Central memory CD4-positive, alpha-beta T cell (primary cell): ENCODE data around the gene KRT38.
"Not testable (repeated sequence)": the region's sequence is repeated elsewhere in the genome, so short reads cannot be mapped to it uniquely, and the experiment has no call there.

Source experiments
- DNase-seq: peaks from one replicate; pipeline ENCODE4 v3.0.0; 2022

The KRT38 gene

DNA sequence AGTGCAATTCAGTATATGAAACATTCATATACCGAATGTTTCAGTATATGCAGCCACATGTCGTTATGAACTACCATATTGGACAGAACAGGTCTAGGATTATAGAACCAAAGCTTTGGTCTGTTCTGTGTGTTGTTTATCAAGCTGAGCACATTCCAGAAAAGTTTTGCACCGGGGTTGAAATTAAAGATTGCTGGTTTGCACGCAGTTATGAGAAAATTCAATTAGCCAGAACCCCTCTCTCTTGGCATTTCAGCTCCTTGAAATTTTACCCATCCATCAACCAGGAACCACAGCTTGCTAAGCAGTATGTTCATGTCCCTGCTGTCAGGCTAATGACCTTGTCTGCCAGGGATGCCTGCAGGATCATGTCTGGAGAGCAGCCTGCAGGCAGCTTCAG is 16.9 kb upstream of the KRT38 start:
- DNase-seq = no peak

DNA sequence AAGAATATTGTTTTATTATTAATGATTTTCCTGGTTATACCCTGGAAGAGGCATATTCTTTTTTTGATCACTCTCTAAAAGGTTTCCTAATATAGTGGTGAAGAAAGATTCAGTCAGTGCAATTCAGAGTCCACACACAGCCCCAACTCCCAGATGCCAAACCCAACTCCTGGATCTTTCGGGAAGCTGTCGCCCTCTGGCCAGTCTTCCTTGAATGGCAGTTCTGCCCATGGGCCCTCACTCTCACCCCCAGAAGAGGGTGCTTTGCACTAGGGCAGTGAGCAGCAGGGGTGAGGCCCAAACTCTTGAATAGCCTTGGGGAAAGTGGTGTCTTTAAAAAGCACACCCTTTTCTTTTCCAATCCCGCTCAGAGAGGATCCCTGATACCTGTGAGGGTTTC is 15.4 kb upstream of the KRT38 start:
- no peak for DNase-seq

DNA sequence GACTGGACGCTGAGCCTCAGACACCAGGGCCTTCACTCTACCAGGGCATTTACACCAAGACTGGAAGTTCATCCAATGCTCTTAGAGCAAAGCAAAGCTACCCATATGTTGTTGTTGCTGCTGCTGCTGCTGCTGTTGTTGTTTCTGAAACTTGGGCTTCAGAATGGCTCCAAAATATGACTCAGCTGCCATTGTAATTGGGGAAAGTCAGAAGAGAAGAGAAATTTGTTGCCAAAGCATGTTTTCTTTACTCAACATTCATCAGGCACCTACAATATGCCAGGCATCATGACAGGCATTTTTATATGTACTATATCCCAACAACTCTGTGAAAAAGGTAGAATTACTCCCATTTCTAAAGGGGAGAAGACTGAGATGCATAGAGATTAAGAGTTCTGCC is 14.5 kb upstream of the KRT38 start:
- no peak for DNase-seq

DNA sequence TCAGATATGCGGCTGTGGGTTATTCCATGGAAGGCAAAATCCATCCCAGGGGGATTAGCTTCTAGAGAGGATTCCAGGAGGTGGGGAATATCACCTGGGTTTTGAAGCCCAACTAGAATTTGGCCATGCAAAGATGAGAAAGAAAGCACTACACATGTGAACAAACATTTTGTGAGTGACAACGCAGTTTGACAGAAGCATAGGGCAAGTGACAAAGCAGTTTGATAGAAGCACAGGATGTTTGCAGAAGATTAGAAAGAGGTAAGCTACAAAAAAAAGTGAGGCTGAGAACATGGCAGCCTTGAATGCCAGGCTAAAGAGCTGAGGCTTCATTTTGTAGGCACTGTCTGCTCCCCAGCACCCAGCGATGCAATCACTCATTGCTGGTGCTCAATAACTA is 12.3 kb upstream of the KRT38 start:
- no peak for DNase-seq

DNA sequence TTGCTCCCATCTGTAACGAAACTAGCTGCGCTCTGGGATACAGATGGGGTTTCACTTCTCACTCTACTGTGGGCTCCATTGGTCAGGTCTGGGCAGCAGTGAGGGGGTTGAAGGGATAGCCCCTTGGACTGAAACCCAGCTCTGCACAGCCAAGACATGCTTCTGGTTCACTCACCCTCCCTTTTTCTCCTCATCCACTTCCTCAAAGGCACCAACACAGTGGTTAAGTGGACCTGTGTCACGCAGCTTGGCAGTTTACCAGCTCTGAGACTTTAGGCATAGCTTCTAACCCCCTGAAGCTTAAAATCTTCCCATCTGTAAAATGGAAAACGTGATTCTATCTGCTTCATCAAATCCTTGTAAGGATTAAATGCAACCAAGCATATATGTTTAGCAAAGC is 11.5 kb upstream of the KRT38 start:
- no peak for DNase-seq

DNA sequence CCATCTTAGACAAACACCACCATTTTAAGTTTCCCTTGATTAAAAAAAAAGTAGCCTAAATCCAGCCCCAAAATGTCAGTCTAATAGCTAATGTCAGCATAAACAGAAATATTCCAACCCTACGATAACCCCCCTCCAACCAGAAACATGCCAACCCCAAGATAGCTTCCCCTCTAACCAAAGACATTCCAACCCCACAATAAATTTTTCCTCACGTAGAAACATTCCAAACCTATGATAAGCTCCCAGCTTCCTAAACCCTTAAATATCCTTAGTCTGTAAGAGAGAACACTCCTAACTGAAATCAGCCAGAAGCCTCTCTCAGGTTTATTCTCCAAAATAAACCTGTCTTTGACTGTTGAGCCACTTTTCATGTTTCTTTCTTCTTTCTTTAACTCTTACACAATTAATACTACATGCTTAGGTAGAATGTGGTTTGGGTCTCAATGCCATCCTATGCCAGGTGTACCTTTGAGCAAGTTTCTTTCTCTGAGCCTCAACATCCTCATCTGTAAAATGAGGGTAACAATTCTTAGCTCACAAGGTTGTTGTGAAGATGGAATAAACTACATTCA is 10.5 kb upstream of the KRT38 start:
- DNase-seq = no peak

DNA sequence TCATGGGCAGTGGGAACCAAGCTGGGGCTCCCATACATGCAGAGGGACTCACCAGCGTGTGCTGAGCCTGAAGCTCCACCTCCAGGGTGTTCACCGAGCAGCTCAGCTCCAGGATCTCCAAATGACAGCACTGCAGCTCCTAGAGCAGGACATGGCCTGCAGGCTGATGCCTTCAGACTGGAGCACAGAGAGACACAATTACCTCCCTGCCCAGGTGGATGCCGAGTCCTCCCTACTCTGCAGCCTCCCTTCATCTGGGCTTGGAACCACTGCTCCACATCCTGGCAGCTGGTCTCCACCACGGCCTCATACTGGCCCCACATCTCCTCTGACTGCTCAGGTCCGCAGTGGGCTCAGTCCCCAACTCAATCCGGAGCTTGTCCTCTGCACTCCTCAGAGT is 8.2 kb upstream of the KRT38 start:
- DNase-seq = no peak

DNA sequence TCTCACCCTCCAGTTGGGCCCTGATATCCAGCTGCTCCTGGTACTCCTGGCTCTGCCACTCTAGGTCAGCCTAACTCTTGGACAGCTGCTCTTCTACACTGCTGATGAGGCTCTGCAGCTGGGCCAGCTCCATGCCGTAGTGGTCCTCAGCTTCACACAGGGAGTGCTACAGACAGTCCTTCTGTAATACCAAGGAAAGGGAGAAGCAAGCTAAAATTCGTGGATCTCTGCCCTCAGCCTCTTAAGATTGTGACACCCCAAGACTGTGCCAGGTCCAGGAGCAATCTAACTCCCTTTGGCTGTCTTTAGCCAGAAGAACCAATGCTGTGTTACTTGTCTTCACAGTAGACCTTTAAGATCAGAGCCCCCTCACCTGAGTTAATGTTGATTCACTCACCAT is 7.7 kb upstream of the KRT38 start:
- DNase-seq = no peak

DNA sequence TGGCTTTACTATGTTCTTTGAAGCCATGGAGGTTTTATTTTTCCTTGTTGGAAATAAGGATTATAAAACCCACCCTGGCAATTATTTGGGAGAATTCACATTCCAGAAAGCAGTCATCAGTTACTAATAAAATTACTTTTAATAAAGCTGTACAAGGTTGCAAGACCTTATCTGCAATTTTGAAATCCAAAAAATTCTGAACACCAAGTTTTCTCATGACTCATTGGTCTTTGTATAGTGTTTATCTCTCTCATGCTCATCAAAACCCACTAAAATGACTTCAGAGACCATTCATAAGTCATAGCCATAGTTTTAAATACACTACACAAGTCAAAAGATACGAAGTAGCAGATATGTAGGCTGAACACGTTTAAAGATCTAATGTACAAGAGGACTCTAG is 6.0 kb upstream of the KRT38 start:
- no peak for DNase-seq

DNA sequence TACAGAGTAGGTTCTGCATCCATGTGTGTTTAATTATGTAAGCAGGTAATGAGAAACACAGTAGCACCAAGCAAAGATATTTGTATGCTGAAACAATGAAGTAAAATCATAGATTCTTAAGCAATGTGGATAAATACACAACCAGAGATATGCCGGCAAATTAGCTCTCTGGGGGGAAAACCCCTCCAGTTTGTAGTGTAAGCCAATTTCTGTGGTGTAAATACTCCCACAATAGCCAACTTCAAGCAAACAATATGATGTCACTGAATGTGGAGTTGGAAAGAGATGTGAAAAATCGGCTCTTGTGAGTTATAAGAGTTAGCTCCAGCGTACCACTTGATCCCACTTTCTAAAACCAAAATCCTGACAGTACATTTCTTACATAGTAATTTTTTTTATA is 3.9 kb upstream of the KRT38 start:
- no peak for DNase-seq

DNA sequence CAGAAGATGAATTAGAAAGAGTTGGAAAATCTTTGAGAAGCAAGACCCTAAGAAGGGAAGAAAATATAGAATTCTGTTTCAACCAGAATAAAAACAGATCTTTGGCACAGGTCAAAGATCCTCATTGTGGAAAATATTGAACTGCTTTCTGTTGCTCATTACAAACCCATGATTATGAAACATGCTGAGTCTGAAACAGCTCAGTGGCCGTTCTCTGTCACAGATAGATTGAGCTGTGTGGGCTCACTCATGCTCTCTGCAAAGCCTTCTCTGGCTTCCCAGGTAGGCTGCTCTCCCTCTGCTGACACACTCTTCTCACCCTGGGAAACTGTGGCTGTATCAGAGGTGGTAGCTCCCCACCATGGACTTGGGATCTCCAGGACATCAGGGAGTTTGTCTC is 3.4 kb upstream of the KRT38 start:
- DNase-seq = no peak

DNA sequence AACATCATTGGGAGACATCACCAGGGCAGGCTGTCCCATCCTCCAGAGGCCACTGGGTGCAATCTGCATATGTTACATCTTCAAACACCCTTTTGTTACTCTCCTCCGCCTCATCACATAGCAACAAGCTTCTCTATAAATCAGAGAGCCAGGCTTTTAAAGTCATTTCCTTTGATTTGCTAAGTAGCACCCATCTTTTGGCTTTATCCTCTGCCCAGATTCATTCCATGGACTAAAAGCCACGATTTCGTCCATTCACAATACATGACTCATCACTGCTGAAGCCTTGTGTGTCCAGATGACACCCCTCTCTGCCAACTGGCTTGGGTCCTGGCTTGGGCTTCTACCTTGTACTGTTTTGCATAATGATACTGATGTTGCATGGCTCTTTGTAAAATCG is 2.0 kb upstream of the KRT38 start:
- DNase-seq = no peak

DNA sequence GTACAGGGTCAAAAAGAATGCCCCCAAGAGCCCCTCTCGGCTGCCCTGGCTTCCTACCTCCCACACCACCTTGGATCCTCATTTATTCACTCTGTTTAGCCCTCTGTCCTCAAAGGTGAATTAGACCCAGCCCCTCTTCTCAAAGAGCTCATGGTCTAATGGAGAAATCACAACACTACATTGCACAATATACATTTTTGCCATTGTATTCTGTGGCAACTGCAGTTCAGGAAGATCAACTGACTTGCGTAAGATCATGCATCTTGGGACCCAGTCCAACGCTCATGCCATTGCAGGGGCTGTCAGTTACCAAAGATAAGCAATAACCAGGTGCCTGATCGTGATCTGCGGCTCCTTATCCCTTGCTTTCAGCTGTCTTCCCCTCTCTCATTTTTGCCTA is 1.4 kb downstream of the KRT38 start:
- DNase-seq = no peak

DNA sequence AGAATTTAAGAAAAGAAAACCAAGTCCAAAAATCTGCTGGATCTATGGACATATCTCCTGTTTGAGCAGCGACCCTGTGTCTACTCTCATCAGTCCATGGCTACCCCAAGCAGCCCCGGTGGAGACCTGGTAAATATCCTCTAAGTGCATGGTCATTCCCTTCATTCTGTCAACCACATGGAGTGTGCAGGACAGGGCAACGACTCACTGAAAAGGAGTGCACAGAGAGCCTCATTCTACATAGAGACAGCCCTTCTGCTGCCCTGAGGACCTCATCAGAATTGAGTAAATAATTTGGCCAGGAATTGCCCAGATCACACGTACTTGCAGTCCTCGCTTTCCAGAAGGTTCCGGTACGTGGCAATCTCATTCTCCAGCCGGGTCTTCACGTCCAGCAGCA is 3.0 kb downstream of the KRT38 start:
- DNase-seq = no peak

DNA sequence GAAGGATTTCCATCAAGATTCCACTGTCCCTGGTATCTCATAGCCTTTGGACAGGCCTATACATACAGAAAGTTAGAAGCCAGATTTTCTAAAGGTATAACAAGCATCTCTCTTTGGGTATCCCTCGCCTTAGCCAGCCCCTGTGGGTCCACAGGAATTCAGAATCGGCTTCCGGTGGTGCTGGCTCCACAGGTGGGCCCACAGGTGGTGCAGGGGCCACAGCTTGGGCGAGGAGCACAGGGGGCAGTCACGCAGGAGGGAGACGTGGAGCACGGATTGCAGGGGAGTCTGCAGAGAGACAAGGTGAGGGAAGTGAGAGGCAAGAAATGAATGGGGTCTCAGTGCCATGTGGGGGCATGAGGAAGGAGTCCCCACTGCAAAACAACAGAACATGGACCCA is 3.5 kb downstream of the KRT38 start:
- no peak for DNase-seq

DNA sequence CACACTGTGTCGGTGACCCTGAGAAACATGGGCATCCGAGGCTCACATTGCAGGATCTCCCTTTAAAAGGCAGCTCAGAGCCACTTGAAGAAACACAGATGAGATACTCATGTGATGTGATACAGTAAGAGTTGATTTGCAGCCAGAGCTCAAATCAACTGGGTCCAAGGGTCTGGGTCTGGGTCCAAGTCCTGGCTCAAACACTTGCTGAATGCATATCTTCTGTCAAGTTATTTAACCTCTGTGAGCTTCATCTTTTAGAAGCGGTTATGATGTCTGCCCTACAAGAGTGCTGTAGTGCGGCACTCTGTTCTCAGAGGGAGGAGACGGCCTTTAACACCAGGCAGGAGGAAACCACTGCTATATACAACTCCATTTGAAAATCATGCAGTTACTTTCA is 6.4 kb downstream of the KRT38 start:
- DNase-seq = no peak

DNA sequence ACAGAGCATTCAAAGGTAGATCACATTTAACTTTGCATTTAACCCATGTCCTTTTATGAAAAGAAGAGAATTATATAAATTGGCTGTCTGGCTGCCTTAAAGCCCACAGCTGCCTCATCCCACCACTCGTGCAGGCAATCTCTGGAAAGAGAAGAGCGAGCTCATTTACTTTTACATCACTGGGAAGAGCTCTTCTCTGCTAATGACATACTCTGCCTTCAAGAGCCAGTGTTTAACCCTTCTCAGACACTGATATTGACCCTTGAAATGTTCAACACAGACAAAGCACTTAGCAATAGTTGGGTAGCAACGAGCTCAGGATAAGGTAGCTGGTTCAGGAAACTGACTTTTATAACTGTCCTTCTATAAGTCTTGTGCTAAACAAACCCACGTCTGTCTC is 6.8 kb downstream of the KRT38 start:
- DNase-seq = no peak

DNA sequence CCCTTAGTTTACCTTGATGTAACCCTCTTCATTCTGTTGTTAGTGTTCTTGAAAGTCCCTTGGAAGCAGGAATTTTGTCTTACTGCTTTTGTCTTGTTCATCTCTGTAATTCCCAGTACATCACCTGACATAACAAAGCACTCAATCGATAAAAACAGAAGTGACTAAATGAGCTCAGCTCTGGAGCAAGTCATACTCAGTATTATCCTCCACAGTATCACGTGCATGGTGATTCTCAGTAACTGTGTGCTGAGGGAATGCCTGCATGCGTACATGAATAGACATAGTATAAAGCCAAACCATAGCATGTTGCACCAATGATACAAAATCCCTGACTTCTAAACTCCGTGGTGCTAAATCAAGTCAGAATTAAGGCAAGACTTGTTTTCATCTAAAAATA is 7.2 kb downstream of the KRT38 start:
- DNase-seq = no peak

DNA sequence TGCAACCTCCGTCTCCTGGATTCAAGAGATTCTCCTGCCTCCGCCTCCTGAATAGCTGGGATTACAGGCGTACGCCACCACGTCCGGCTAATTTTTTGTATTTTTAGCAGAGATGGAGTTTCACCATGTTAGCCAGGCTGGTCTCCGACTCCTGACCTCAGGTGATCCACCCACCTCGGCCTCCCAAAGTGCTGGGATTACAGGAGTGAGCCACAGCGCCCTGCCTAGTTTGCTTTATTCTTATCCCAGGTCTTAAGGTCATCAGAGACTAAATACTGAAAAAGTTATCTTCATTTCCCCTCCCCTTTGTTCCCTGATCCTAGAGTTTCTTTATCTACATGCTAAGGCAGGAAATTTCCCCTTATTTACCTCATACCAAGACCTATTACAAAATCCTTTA is 10.4 kb downstream of the KRT38 start:
- not testable (repeated sequence) for DNase-seq

DNA sequence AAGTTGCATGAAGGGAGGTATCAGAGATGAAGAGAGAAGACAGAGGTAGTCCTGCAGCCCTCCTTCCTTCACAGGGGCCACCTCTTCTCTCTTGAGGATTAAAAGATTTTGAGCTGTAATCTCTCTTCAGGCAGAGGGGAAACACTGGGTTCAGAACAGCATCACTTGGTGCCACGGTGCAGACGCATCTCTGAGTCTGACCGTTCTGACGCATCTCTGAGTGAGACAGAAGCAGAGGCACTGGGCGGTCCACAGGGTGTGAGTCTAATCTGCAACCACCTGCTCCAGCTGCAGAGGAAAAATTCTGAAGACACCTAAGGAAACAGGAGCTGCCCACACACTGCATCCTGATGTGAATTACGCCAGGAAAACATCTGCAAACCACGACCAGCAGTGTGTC is 11.1 kb downstream of the KRT38 start:
- no peak for DNase-seq

DNA sequence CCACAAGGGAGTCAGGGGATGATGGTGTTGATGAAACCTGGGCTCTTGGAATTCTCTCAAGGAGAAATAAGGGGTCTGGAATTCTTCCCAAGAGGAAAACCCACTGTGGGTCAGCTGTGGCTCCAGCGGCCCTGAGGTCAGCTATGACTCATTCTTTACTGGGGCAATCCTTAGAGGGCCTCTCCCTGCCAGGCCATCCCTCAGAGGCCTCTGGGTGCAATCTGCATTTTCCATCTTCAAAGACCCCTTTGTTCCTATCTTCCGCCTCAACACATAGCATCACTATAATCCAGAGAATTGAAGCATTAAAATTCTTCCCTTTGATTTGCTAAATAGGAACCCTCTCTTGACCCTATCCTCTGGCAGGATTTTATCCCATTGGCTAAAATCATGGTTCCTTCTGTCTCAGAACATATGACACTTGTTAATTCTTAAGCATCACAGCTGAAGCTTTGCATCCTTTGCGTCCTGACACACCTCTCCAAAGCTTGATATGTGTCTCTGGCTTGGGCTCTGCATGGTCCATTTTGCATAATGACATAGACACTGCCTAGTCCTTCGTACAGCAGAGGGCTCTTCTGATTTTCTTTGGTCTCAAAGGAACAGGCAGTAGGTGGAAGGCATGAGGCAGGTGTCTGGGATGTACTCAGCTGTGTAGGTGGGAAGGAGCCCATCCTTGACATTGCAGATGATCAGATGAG is 12.0 kb downstream of the KRT38 start:
- DNase-seq = no peak

DNA sequence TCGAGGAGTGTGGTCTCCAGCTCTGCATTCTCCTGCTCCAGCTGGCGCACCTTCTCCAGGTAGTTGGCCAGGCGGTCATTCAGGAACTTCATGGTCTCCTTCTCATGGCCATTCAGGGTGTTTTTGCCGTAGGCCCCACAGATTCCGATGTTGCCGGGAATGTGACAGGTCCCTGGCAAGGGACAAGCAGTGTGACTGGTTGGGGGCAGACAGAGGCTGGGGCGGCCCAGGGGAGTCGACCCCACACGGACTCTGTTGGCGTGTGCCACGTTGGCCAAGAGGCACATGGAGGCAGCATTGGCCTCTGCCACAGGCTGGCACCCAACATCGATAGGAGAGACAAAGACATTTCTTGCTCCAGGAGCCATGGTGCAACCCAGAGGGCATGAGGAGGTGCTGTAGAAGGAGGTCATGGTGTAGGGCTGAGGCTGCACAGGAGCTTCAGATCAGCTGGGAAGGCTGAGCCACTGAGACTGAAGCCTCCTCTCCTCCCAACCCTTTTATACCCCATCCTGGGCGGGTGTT is 16.6 kb downstream of the KRT38 start, which contains the start of gene KRT37:
Gene KRT37, minus strand, starts transcription at position 475 of the 525 bp plus-strand sequence. Its CDS starts 62 bp downstream, at position 413.
- no peak for DNase-seq

DNA sequence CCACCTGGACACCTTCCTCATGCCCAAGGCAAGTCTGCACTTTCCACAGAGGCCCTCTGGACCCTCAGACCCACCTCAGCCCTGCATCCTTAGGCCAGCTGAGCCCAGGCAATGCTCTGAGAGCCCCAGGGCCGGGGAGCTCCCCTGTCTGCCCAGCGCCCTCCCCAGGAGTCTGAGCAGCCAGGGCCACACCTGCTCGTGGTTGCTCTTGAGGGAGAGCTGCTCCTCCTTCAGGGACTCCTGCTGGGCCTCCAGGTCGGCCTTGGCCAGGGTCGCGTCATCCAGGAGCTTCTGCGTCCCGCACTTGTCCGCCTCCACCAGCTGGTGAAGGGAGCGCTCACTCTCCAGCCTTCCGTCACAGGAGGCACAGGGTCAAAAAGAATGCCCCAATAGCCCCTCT is 18.2 kb downstream of the KRT38 start:
- not testable (repeated sequence) for DNase-seq

DNA sequence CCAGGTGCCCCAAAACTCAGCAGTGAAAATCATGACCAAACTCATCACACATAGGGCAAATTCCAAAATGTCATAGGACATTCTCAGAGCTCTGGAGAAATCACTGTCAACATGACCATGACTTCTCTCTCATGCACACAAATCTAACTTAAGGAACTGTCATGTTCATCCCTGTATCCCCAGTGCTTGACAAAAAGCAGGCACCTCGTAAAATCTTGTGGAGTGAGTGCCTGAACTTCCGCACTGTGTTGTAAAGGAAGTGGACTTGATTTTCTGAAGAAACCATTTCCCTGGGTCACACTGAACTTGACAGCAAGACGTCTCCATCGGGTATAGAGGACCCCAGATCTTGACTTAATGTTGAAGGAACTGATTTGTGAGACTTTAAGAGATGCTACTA is 19.2 kb downstream of the KRT38 start:
- DNase-seq = no peak

DNA sequence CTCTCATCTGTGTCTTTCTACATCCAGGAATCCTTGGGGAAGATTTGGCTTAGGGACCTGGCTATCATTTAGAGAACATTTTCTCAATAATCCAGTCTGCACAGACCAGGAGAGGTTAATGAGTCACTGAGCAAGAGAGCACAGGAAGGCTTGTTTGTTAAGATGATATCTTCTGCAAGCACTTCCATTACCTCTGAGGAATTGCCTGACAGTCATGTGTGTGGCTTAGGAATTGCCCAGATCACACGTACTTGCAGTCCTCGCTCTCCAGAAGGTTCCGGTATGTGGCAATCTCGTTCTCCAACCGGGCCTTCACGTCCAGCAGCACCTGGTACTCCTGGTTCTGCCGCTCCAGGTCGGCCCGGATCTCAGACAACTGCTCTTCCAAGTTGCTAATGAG is 19.7 kb downstream of the KRT38 start:
- no peak for DNase-seq
